DND-41 (cell line): ENCODE data around the gene XK.

Experiments used
- ATAC-seq: fragments of 200-7000 bp; cut with Tn5 transposase; 3 replicates; pipeline ENCODE4 v1.9.1; 2021; ENCODE audit warnings: low read depth; ENCODE audit not compliant: insufficient read depth
- DNase-seq: peaks from one replicate; pipeline ENCODE4 v3.0.0-alpha.2; 2020
- H2AFZ ChIP-seq: 2 replicates; pipeline ENCODE4 v1.6.0; 2012; ENCODE audit warnings: low read depth, low read length
- H3K27ac ChIP-seq: 2 replicates; pipeline ENCODE4 v1.5.1; 2012; ENCODE audit warnings: low read length, inconsistent platforms
- H3K27me3 ChIP-seq: fragments of 200-600 bp; sonication (generic); 2 replicates; pipeline ENCODE4 v1.6.0; 2012; ENCODE audit warnings: low read length, mild to moderate bottlenecking, inconsistent platforms; ENCODE audit not compliant: insufficient read depth, poor library complexity
- H3K36me3 ChIP-seq: 2 replicates; pipeline ENCODE4 v1.5.1; 2012; ENCODE audit warnings: low read length, inconsistent platforms; ENCODE audit not compliant: insufficient read depth
- H3K4me1 ChIP-seq: 2 replicates; pipeline ENCODE4 v1.5.1; 2012; ENCODE audit warnings: mild to moderate bottlenecking, low read length; ENCODE audit not compliant: insufficient read depth
- H3K4me2 ChIP-seq: 2 replicates; pipeline ENCODE4 v1.6.0; 2012; ENCODE audit warnings: mild to moderate bottlenecking, moderate library complexity, low read length, inconsistent platforms; ENCODE audit not compliant: insufficient read depth
- H3K4me3 ChIP-seq, 2 experiments: fragments of 200-600 bp in 1 of 2; shearing (Covaris generic) in 1 of 2; 2 replicates each; pipeline ENCODE4 v1.5.1; 2012 to 2016; ENCODE audit warnings: inconsistent platforms in 2 of 2, low read length in 2 of 2, mild to moderate bottlenecking in 2 of 2, low read depth in 1 of 2, moderate library complexity in 1 of 2
- H3K79me2 ChIP-seq: 2 replicates; pipeline ENCODE4 v1.6.0; 2012; ENCODE audit warnings: low read length, inconsistent platforms; ENCODE audit not compliant: insufficient read depth
- H3K9ac ChIP-seq: 2 replicates; pipeline ENCODE4 v1.6.0; 2012; ENCODE audit warnings: low read depth, mild to moderate bottlenecking, inconsistent platforms, low read length, moderate library complexity
- H3K9me3 ChIP-seq: 2 replicates; pipeline ENCODE4 v1.5.1; 2012; ENCODE audit warnings: low read length, moderate library complexity, mild to moderate bottlenecking, inconsistent platforms; ENCODE audit not compliant: insufficient read depth, severe bottlenecking
- H4K20me1 ChIP-seq: 2 replicates; pipeline ENCODE4 v1.6.0; 2012; ENCODE audit warnings: low read length; ENCODE audit not compliant: insufficient read depth
- EZH2 ChIP-seq: IDR thresholded peaks from 3 replicates; pipeline ENCODE4 v1.6.1; 2012; ENCODE audit warnings: borderline replicate concordance, low read depth, mild to moderate bottlenecking, moderate library complexity, low read length, inconsistent platforms; ENCODE audit not compliant: severe bottlenecking
- TF ChIP-seq, protein P1 (sequence below): IDR thresholded peaks from 2 replicates; pipeline ENCODE4 v1.5.1; 2012; ENCODE audit warnings: borderline replicate concordance, low read length, moderate library complexity, mild to moderate bottlenecking; ENCODE audit not compliant: poor library complexity, severe bottlenecking; ENCODE audit errors: extremely low read depth

The XK gene

DNA sequence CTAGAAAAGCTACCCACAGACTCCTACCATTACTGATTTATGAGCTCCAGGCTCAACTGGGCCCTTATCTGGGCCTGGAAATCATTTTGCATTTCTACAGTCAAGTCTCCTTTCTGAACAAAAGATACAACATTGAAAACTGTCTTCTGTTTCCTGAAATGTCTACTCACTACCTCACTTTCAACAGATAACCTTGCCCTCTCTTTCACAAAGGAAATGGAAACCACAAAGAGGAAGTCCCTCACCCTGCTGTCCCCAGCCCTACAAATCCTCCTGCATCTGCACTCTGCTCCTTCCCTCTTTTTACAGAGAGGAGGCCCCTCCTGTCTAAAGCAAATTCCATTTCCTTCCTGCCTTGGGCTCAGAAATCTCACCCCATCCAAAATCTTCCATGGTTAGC, 69.4 kb downstream of the XK start:
- 0 out of 4 replicates have a peak overlapping the region, but pooled peaks of 1 of the 2 experiments have one; percentile 13 for H3K4me3 ChIP-seq
- DNase-seq (peak; percentile 78), ATAC-seq (peak; percentile 95)
- H2AFZ ChIP-seq = peak overlapping the region; percentile 59
- H3K4me2 ChIP-seq = peak overlapping the region; percentile 33
- no peaks in the 10 kb centered on the region for H3K27me3 ChIP-seq
- no peaks in the 10 kb centered on the region for H3K9me3 ChIP-seq
- no peaks in the 10 kb centered on the region for H4K20me1 ChIP-seq
- H3K79me2 ChIP-seq = no peaks in the 10 kb centered on the region
- peak overlapping the region; percentile 53 for H3K9ac ChIP-seq
- no peaks in the 10 kb centered on the region for H3K36me3 ChIP-seq
- H3K4me1 ChIP-seq = peaks cover 52% of the 10 kb centered on the region
- TF ChIP-seq, protein P1, sequence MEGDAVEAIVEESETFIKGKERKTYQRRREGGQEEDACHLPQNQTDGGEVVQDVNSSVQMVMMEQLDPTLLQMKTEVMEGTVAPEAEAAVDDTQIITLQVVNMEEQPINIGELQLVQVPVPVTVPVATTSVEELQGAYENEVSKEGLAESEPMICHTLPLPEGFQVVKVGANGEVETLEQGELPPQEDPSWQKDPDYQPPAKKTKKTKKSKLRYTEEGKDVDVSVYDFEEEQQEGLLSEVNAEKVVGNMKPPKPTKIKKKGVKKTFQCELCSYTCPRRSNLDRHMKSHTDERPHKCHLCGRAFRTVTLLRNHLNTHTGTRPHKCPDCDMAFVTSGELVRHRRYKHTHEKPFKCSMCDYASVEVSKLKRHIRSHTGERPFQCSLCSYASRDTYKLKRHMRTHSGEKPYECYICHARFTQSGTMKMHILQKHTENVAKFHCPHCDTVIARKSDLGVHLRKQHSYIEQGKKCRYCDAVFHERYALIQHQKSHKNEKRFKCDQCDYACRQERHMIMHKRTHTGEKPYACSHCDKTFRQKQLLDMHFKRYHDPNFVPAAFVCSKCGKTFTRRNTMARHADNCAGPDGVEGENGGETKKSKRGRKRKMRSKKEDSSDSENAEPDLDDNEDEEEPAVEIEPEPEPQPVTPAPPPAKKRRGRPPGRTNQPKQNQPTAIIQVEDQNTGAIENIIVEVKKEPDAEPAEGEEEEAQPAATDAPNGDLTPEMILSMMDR = no peak
- TF ChIP-seq EZH2 = no peak
- H3K27ac ChIP-seq = peak overlapping the region; percentile 90

DNA sequence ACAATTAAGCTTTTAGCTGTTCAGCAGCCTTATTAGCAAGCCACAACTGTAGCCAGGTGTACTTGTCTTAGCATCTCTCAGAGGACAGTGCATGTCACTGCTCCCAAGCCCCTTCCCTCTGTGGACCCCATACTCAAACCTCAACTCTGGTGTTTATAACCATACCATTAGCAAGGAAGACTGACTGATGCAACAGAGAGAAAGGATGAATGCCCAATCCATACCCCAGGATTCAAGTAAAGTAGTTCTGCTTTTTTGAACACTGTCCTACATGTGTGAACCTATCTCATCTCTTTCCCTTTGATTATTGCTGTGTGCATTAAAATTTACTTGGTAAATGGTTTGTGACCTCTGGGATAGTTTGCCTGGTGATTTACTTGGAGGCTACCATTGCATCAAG, 71.5 kb downstream of the XK start:
- H3K9ac ChIP-seq = no peak overlapping the region
- peak overlapping the region; percentile 57; the same call in 1 of the 2 replicates for H3K27ac ChIP-seq
- H3K36me3 ChIP-seq = no peaks in the 10 kb centered on the region
- H3K4me1 ChIP-seq = peaks cover 55% of the 10 kb centered on the region
- no peaks in the 10 kb centered on the region for H4K20me1 ChIP-seq
- no peaks in the 10 kb centered on the region for H3K9me3 ChIP-seq
- no peak for DNase-seq
- TF ChIP-seq EZH2 = no peak
- TF ChIP-seq, protein P1 = no peak
- no peaks in the 10 kb centered on the region for H3K79me2 ChIP-seq
- no peak overlapping the region for H2AFZ ChIP-seq
- no peak for ATAC-seq
- no peak overlapping the region for H3K4me2 ChIP-seq
- no peak overlapping the region for H3K4me3 ChIP-seq
- no peaks in the 10 kb centered on the region for H3K27me3 ChIP-seq

DNA sequence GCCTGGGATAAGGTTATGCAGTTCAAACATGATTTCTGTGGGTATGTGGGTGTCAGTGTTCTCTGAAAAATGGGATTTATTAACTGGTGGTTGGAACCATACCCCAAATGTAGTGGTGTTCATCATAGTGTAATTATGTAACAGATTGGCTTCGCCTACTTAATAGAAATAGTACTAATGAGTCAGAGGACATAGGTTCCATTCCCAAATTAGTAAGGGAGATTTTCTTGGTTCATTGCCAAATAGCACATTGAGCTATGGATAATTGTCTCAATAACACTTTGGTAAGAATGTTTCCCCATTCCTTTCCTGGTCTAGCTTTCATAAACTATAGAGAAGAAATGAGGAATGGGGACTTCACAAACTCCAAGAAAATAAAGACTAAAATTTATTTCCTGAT, 73.8 kb downstream of the XK start:
- H2AFZ ChIP-seq = no peak overlapping the region
- H3K4me1 ChIP-seq = peaks cover 57% of the 10 kb centered on the region
- no peak overlapping the region for H3K27ac ChIP-seq

More for the DNA sequence above, 73.8 kb downstream of the XK start:
- DNase-seq = no peak
- Histone ChIP-seq H3K79me2 (no peaks in the 10 kb centered on the region), H4K20me1 (no peaks in the 10 kb centered on the region), H3K36me3 (no peaks in the 10 kb centered on the region), H3K9ac (no peak overlapping the region), H3K9me3 (no peaks in the 10 kb centered on the region), H3K4me3 (no peak overlapping the region), H3K27me3 (no peaks in the 10 kb centered on the region), H3K4me2 (no peak overlapping the region)
- TF ChIP-seq, protein P1 = no peak
- TF ChIP-seq EZH2 = no peak
- ATAC-seq = no peak
